HepG2 (cell line): ENCODE measurements around the gene RGS10. TPM values are rescaled to one million over a fixed set of nuclear protein-coding genes. Genes with fewer than 3 reads are reported as not detected.

Experiments used
- ATF2 ChIP-seq: sonication (generic); formaldehyde crosslinking; IDR thresholded peaks from 2 replicates; pipeline ENCODE4 v1.4.0; 2020; ENCODE audit warnings: missing genetic modification reagents
- CREB3 ChIP-seq: sonication (generic); formaldehyde crosslinking; IDR thresholded peaks from 2 replicates; pipeline ENCODE4 v1.5.0; 2020; ENCODE audit warnings: missing genetic modification reagents
- CREBL2 ChIP-seq: sonication (generic); formaldehyde crosslinking; IDR thresholded peaks from 2 replicates; pipeline ENCODE4 v1.8.1; 2023; ENCODE audit warnings: missing genetic modification reagents, mild to moderate bottlenecking, borderline replicate concordance
- HDAC2 ChIP-seq: sonication (generic); formaldehyde crosslinking; IDR thresholded peaks from 2 replicates; pipeline ENCODE4 v1.4.0; 2020; ENCODE audit warnings: missing genetic modification reagents
- MXD4 ChIP-seq: IDR thresholded peaks from 2 replicates; pipeline ENCODE4 v1.6.1; 2016; ENCODE audit warnings: mild to moderate bottlenecking, missing biosample characterization, missing genetic modification reagents
- NRL ChIP-seq: sonication (generic); formaldehyde crosslinking; IDR thresholded peaks from 2 replicates; pipeline ENCODE4 v1.5.0; 2020; ENCODE audit warnings: missing genetic modification reagents, mild to moderate bottlenecking, moderate library complexity, borderline replicate concordance
- PAF1 ChIP-seq: IDR thresholded peaks from 2 replicates; pipeline ENCODE4 v1.6.1; 2016; ENCODE audit warnings: missing genetic modification reagents, missing compliant biosample characterization
- POLR2G ChIP-seq: fragments of 200-400 bp; formaldehyde crosslinking; IDR thresholded peaks from 2 replicates; pipeline ENCODE4 v1.6.1; 2018; ENCODE audit warnings: mild to moderate bottlenecking, low read depth, low read length, moderate library complexity
- PREB ChIP-seq: sonication (generic); formaldehyde crosslinking; IDR thresholded peaks from 2 replicates; pipeline ENCODE4 v1.4.0; 2020; ENCODE audit warnings: missing genetic modification reagents
- RAD51 ChIP-seq: fragments of 450-650 bp; IDR thresholded peaks from 2 replicates; pipeline ENCODE4 v1.6.1; 2016; ENCODE audit warnings: borderline replicate concordance
- RFX5 ChIP-seq: IDR thresholded peaks from 2 replicates; pipeline ENCODE4 v1.6.1; 2011; ENCODE audit warnings: low read depth, low read length, improper control_type of control experiment
- SP2 ChIP-seq: sonication (generic); formaldehyde crosslinking; IDR thresholded peaks from 2 replicates; pipeline ENCODE4 v1.5.1; 2020; ENCODE audit warnings: mild to moderate bottlenecking, missing genetic modification reagents
- TBX3 ChIP-seq: fragments of 450-650 bp; IDR thresholded peaks from 2 replicates; pipeline ENCODE4 v1.6.1; 2017; ENCODE audit warnings: antibody characterized with exemption, mild to moderate bottlenecking, inconsistent platforms, borderline replicate concordance
- TFE3 ChIP-seq: IDR thresholded peaks from 2 replicates; pipeline ENCODE4 v1.6.1; 2016
- U2AF2 ChIP-seq: fragments of 200-400 bp; formaldehyde crosslinking; IDR thresholded peaks from 2 replicates; pipeline ENCODE4 v1.6.1; 2017; ENCODE audit warnings: low read depth, mild to moderate bottlenecking, low read length
- ZFP36L1 ChIP-seq: sonication (generic); formaldehyde crosslinking; IDR thresholded peaks from 2 replicates; pipeline ENCODE4 v1.8.0; 2022; ENCODE audit warnings: mild to moderate bottlenecking, missing genetic modification reagents, moderate library complexity
- ZNF205 ChIP-seq: IDR thresholded peaks from 2 replicates; pipeline ENCODE4 v1.6.1; 2018; ENCODE audit warnings: missing biosample characterization, missing genetic modification reagents
- ZNF263 ChIP-seq: sonication (generic); formaldehyde crosslinking; IDR thresholded peaks from 2 replicates; pipeline ENCODE4 v1.4.0; 2020; ENCODE audit warnings: missing genetic modification reagents
- ZNF331 ChIP-seq: sonication (generic); formaldehyde crosslinking; IDR thresholded peaks from 2 replicates; pipeline ENCODE4 v1.4.0; 2020; ENCODE audit warnings: missing genetic modification reagents
- ZNF468 ChIP-seq: sonication (generic); formaldehyde crosslinking; IDR thresholded peaks from 2 replicates; pipeline ENCODE4 v1.8.0; 2022; ENCODE audit warnings: mild to moderate bottlenecking, moderate library complexity, missing genetic modification reagents
- ZNF501 ChIP-seq: sonication (generic); formaldehyde crosslinking; IDR thresholded peaks from 2 replicates; pipeline ENCODE4 v1.5.1; 2020; ENCODE audit warnings: mild to moderate bottlenecking, moderate library complexity, missing genetic modification reagents
- ZNF543 ChIP-seq: sonication (generic); formaldehyde crosslinking; IDR thresholded peaks from 2 replicates; pipeline ENCODE4 v1.4.0; 2020; ENCODE audit warnings: mild to moderate bottlenecking, missing genetic modification reagents
- ZNF564 ChIP-seq: sonication (generic); formaldehyde crosslinking; IDR thresholded peaks from 2 replicates; pipeline ENCODE4 v1.8.1; 2023; ENCODE audit warnings: mild to moderate bottlenecking, missing genetic modification reagents
- ZNF580 ChIP-seq: IDR thresholded peaks from 2 replicates; pipeline ENCODE4 v1.6.1; 2016; ENCODE audit warnings: low read depth, borderline replicate concordance
- ZNF746 ChIP-seq: sonication (generic); formaldehyde crosslinking; IDR thresholded peaks from 2 replicates; pipeline ENCODE4 v1.8.0; 2022; ENCODE audit warnings: mild to moderate bottlenecking, missing genetic modification reagents
- ZNF768 ChIP-seq: sonication (generic); formaldehyde crosslinking; IDR thresholded peaks from 2 replicates; pipeline ENCODE4 v1.4.0; 2020; ENCODE audit warnings: missing genetic modification reagents
- polyA plus RNA-seq, 8 experiments: library from polyadenylated mRNA; depleted of rRNA in 3 of 8; stranded (reverse) in 7 of 8; unstranded in 1 of 8; fragments of >200 nt; fragmentation: Illumina TruSeq in 4 of 8; extraction: Trizol in 4 of 8; gene quantifications; 2 replicates each; pipeline versions ENCODE4 v1.2.1 to v1.2.3, GENCODE V29; 2011 to 2016; ENCODE audit warnings: low read depth in 4 of 8, missing spikeins in 1 of 8, mixed read lengths in 1 of 8; ENCODE audit not compliant: insufficient read depth in 1 of 8
- total RNA-seq, 5 experiments: library from RNA; depleted of rRNA; stranded (reverse); fragments of >200 nt; fragmentation: Illumina TruSeq; extraction: Trizol; gene quantifications; 2 replicates each; pipeline ENCODE4 v1.2.3, GENCODE V29; 2016; ENCODE audit warnings: low read depth in 1 of 5

Gene RGS10
- total and polyA plus RNA-seq, 2 of the 13 experiments (the other 11 are each of a cell fraction or from before 2014, with no cell fraction given), result 1.7 to 5.1 TPM

GRCh38 chr10:119542357-119542987 lies at the start of gene RGS10 (continued):
- TF ChIP-seq ZNF564 (CRISPR knock-in tag) (no peak), CREB3 (CRISPR knock-in tag) (no peak), MXD4 (CRISPR knock-in tag) (no peak), CREBL2 (no peak), ZNF543 (CRISPR knock-in tag) (no peak), RFX5 (no peak), POLR2G (peak; percentile 52; the same call in 1 of the 2 replicates), U2AF2 (no peak), ZNF746 (CRISPR knock-in tag) (peak; percentile 19; the same call in 1 of the 2 replicates), ZNF468 (CRISPR knock-in tag) (no peak), ZFP36L1 (CRISPR knock-in tag) (no peak), SP2 (CRISPR knock-in tag) (no peak), RAD51 (no peak), ZNF768 (CRISPR knock-in tag) (no peak), ZNF580 (no peak), HDAC2 (CRISPR knock-in tag) (no peak), TBX3 (no peak), ZNF263 (CRISPR knock-in tag) (peak; percentile 90), PREB (CRISPR knock-in tag) (no peak), ZNF205 (CRISPR knock-in tag) (no peak), ZNF501 (CRISPR knock-in tag) (no peak), TFE3 (CRISPR knock-in tag) (0 out of 2 replicates have a peak, but pooled peaks have one; percentile 1), ZNF331 (no peak), PAF1 (CRISPR knock-in tag) (no peak), ATF2 (CRISPR knock-in tag) (no peak), NRL (no peak)
